GM04504 (cell line): ENCODE data around the gene CABYR.
A peak's percentile ranks its signal among the peaks of the same experiment; 100 is the strongest.
"Not testable (repeated sequence)": the region's sequence is repeated elsewhere in the genome, so short reads cannot be mapped to it uniquely, and the experiment has no call there.

Experiments used
- DNase-seq: peaks from one replicate; pipeline ENCODE4 v3.0.0-alpha.2; 2012; ENCODE audit warnings: low read depth

The CABYR gene

DNA sequence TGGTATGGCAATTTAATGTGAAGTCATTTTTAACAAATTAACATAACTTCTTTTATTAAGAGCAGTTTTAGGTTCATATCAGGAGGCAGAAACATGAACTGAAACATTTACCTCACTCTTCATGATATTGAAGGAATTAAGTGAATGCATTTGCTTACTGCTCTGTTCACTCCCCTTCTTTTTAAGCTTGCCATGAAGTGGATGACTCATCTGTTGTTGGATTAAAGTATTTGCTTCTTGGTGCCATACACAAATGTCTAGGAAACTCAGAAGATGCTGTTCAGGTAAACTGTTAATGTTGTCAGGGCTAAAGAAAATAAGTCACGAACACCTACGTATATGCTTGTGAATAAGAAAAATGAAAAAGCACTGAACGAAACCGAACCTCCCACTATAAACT is 10.2 kb upstream of the CABYR start:
- DNase-seq, result no peak

- DNase-seq, result no peak
Observed at GRCh38 chr18:24130494-24130893, 8.4 kb upstream of the CABYR start.

- no peak for DNase-seq
Observed at GRCh38 chr18:24136967-24137373, 1.9 kb upstream of the CABYR start.

GRCh38 chr18:24138409-24138788 is 463 bp upstream of the CABYR start:
- no peak for DNase-seq

DNA sequence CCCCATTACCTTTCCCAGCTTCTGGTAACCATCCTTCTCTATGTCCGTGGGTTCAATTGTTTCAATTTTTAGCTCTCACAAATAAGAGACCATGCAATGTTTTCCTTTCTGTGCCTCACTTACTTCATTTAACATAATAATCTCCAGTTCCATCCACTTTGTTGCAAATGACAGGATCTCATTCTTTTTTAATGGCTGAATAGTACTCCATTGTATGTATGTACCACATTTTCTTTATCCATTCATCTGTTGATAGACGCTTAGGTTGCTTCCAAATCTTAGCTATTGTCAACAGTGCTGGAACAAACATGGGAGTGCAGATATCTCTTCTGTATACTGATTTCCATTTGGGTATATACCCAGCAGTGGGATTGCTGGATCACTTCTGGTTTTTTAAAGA is 1.8 kb downstream of the CABYR start:
- DNase-seq, result no peak

GRCh38 chr18:24142376-24142775 is 3.5 kb downstream of the CABYR start:
- no peak for DNase-seq

GRCh38 chr18:24149591-24149990 is 10.7 kb downstream of the CABYR start:
- DNase-seq, result not testable (repeated sequence)

DNA sequence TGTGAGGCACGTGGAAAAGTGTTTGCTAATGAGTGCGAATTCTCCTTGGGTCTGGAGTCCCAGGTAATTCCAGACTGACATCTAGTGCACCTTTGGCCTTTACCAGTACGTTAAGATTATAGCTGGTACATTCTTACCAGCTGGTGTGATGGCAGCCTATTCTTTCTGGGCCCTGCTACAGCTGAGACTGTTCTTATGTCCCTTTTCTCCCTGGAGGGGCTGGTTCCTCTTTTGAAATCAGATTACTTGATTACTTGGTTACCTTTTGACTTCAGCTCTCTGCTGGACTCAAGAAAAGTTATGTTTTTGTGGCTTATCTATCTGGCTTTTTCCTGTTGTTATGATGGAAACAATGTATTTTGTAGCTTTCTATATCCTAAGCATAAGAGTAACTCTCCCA is 14.5 kb downstream of the CABYR start:
- DNase-seq, result no peak

DNA sequence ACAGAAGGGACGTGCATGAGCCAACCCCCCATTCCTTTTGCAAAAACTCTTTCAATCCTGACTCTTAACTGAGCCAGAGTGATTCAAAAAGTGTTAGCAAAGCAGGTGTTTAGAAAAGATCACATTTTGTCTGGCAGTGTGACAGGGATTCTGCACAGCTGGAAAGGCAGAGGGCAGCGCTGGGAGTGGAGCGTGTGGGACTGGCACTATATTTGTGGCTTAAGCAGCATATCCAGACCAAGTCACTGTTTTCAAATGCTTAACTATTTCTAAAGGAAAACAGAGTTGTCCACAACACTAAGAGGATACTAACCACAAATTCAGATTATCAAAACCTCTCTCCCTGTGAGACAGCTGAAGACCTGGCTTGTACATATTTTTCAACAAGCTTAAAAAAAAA is 19.0 kb downstream of the CABYR start:
- DNase-seq, result no peak

GRCh38 chr18:24160086-24160485 is 21.2 kb downstream of the CABYR start:
- DNase-seq, result no peak

- DNase-seq, result no peak
Observed at GRCh38 chr18:24161304-24161703, 22.4 kb downstream of the CABYR start.

- DNase-seq, result no peak
Observed at GRCh38 chr18:24168496-24168895, 29.6 kb downstream of the CABYR start.

DNA sequence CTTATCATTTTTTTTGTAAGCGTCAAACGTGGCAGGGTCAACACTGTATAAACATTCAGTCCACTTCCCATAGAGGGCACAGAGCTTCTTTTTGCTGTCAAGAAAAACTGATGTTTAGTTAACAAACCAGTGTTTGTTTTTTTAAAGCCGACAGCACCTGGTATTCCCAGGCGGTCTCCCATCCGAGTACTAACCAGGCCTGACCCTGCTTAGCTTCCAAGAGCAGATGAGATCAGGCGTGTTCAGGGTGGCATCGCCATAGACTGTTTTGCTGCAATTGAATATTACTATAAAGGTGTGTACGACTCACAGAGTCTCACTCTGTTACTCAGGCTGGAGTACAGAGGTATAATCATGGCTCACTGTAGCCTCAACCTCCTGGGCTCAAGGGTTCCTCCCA is 31.5 kb downstream of the CABYR start:
- DNase-seq, result no peak

DNA sequence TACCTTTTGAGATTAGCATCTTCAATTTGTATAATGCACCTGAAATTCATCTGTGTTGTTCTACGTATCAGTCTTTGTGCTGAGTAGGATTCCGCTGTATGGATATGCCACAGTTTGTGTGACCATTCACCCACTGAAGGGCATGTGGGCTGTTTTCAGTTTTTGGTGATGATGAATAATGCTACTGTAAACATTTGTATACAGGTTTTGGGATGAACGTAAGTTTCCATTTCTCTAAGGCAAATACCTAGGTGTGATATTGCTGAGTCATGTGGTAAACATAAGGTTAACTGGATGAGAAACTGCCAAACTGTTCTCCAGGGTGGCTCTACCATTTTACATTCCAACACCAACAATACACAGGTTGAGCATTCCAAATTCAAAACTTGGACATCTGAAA is 35.1 kb downstream of the CABYR start:
- no peak for DNase-seq

GRCh38 chr18:24176727-24177416 is 38.0 kb downstream of the CABYR start:
- DNase-seq, result peak; percentile 7

- no peak for DNase-seq
Observed at GRCh38 chr18:24177499-24178133, 38.8 kb downstream of the CABYR start.

DNA sequence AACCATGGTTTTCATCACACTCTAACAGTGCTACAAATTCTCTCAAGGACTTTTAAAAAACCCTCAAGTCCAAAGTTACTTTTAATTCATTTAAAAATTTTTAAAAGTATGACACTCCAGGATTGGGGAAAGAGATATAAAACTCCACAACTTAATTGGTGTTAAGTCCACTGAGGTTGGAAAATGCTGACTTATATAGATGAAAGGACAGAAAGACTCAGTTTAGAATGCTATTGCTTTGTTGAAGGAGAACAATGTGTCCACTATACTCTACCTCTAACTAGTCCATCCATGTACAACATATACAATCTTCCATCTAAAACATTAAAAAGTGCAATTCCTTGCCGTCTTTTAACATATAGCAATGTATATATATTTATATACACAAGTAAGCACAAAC is 41.2 kb downstream of the CABYR start:
- no peak for DNase-seq

GRCh38 chr18:24181806-24182205 is 42.9 kb downstream of the CABYR start:
- peak; percentile 5 for DNase-seq

- no peak for DNase-seq
Observed at GRCh38 chr18:24185805-24186204, 46.9 kb downstream of the CABYR start.

GRCh38 chr18:24187049-24187448 is 48.2 kb downstream of the CABYR start:
- no peak for DNase-seq

- no peak for DNase-seq
Observed at GRCh38 chr18:24187689-24188088, 48.8 kb downstream of the CABYR start.

GRCh38 chr18:24188120-24188519 is 49.3 kb downstream of the CABYR start:
- no peak for DNase-seq

DNA sequence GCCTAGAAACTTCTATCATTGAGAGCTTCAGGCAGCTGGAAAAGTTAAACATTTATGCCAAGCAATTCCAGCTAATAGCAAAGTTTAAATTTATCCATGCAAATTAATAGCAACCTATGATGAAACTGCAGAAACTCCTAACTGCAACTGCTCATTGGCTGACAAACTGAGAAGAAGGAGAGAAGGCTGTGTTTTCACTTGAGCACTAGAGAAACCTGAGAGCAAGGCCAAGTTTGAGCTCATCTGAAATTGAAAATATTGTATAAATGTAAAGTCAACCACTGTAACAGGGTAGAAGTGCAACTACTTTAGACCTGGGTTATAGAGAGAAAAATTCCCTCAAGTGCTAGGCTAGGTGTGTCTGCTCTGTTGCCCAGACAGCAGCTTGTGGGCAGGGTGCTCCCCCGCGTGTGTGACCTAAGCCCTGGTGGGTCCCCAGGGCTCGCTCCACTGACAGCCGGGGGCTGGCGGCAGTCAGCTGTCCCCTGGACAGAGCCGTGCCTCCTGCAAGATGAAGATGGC is 50.2 kb downstream of the CABYR start:
- DNase-seq, result no peak
